Gastroesophageal sphincter (tissue), 3 donors: ENCODE results near the gene WDR37.

Experiments
- CTCF ChIP-seq, 4 experiments: fragments of 200-600 bp in 2 of 4; fragments of 450-650 bp in 2 of 4; sonication (generic) in 1 of 4; IDR thresholded peaks; one replicate each; pipeline ENCODE4 v1.5.1; 2017 to 2019; ENCODE audit warnings: antibody characterized with exemption in 4 of 4, mild to moderate bottlenecking in 2 of 4, moderate library complexity in 2 of 4
- EP300 ChIP-seq: sonication (generic); formaldehyde crosslinking; IDR thresholded peaks from one replicate; pipeline ENCODE4 v1.6.1; 2017; ENCODE audit warnings: antibody characterized with exemption, mild to moderate bottlenecking

- TF ChIP-seq CTCF (IDR thresholded peaks at IDR 0.05) (no peak), EP300 (no peak)
Measured at GRCh38 chr10:1160561-1161314, 104.6 kb downstream of the WDR37 start.
